HL-60 (cell line): ENCODE data around the gene GNAI1.

Experiments used
- DNase-seq, 2 experiments: peaks; one replicate each; pipeline ENCODE4 v3.0.0-alpha.2; 2010 to 2020; ENCODE audit warnings: low read depth in 1 of 2, low spot score in 1 of 2
- H3K27ac ChIP-seq: fragments of 250-450 bp; sonication (Bioruptor Pico); replicated peaks from 2 replicates; pipeline ENCODE4 v1.5.1; 2020; ENCODE audit warnings: mild to moderate bottlenecking, moderate library complexity
- H3K27me3 ChIP-seq: fragments of 250-450 bp; sonication (Bioruptor Pico); 2 replicates; pipeline ENCODE4 v1.5.1; 2021; ENCODE audit warnings: mild to moderate bottlenecking, moderate library complexity; ENCODE audit not compliant: insufficient read depth, poor library complexity, severe bottlenecking
- H3K4me3 ChIP-seq: replicated peaks from 2 replicates; pipeline ENCODE4 v1.5.1; 2011; ENCODE audit warnings: mild to moderate bottlenecking, control low read depth, low read length; ENCODE audit not compliant: insufficient read depth
- CTCF ChIP-seq: IDR thresholded peaks from one replicate; pipeline ENCODE4 v1.5.1; 2011; ENCODE audit warnings: low read length, control low read depth, inconsistent platforms; ENCODE audit not compliant: insufficient read depth
- GABPA ChIP-seq: IDR thresholded peaks from 2 replicates; pipeline ENCODE4 v1.6.1; 2012; ENCODE audit warnings: low read depth
- POLR2AphosphoS5 ChIP-seq: IDR thresholded peaks from 2 replicates; pipeline ENCODE4 v1.6.1; 2012; ENCODE audit warnings: low read depth
- SPI1 ChIP-seq: IDR thresholded peaks from 2 replicates; pipeline ENCODE4 v1.6.1; 2012; ENCODE audit warnings: low read depth, mild to moderate bottlenecking, borderline replicate concordance
- TF ChIP-seq, protein P1 (sequence below): IDR thresholded peaks from 2 replicates; pipeline ENCODE4 v1.6.1; 2012; ENCODE audit warnings: low read depth; ENCODE audit not compliant: insufficient replicate concordance

GNAI1 gene

GRCh38 chr7:80247144-80247543 lies 112.5 kb downstream of the GNAI1 start:
- DNase-seq, result no peak
- no peak for TF ChIP-seq POLR2AphosphoS5
- no peak for TF ChIP-seq SPI1
- no peak for TF ChIP-seq CTCF
- TF ChIP-seq GABPA, result no peak
- TF ChIP-seq, protein P1, sequence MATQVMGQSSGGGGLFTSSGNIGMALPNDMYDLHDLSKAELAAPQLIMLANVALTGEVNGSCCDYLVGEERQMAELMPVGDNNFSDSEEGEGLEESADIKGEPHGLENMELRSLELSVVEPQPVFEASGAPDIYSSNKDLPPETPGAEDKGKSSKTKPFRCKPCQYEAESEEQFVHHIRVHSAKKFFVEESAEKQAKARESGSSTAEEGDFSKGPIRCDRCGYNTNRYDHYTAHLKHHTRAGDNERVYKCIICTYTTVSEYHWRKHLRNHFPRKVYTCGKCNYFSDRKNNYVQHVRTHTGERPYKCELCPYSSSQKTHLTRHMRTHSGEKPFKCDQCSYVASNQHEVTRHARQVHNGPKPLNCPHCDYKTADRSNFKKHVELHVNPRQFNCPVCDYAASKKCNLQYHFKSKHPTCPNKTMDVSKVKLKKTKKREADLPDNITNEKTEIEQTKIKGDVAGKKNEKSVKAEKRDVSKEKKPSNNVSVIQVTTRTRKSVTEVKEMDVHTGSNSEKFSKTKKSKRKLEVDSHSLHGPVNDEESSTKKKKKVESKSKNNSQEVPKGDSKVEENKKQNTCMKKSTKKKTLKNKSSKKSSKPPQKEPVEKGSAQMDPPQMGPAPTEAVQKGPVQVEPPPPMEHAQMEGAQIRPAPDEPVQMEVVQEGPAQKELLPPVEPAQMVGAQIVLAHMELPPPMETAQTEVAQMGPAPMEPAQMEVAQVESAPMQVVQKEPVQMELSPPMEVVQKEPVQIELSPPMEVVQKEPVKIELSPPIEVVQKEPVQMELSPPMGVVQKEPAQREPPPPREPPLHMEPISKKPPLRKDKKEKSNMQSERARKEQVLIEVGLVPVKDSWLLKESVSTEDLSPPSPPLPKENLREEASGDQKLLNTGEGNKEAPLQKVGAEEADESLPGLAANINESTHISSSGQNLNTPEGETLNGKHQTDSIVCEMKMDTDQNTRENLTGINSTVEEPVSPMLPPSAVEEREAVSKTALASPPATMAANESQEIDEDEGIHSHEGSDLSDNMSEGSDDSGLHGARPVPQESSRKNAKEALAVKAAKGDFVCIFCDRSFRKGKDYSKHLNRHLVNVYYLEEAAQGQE, result no peak
- no peak overlapping the region for H3K4me3 ChIP-seq
- no peaks in the 10 kb centered on the region for H3K27me3 ChIP-seq
- no peak overlapping the region for H3K27ac ChIP-seq

DNA sequence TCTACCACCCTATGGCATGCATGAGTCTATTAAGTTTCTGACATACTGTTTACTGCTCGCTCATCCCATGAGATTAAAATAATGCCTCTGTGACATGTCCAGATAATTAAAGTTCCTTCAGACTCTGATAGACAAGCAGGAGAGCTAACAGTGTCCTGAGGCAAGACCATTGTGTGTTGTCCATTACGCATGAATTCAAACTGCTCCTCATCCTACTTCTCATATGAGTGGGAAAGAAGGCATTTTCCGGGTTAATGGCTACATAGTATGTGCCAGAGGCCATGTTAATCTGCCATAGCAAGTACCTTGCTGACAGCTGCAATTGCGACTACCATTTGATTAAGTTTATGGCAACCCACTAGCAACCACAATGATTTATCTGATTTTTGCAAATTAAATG lies 113.3 kb downstream of the GNAI1 start:
- DNase-seq, result no peak
- Histone ChIP-seq H3K27ac (no peak overlapping the region), H3K4me3 (no peak overlapping the region), H3K27me3 (no peaks in the 10 kb centered on the region)
- TF ChIP-seq, protein P1, result no peak
- TF ChIP-seq SPI1, result no peak
- no peak for TF ChIP-seq GABPA
- no peak for TF ChIP-seq CTCF
- TF ChIP-seq POLR2AphosphoS5, result no peak

DNA sequence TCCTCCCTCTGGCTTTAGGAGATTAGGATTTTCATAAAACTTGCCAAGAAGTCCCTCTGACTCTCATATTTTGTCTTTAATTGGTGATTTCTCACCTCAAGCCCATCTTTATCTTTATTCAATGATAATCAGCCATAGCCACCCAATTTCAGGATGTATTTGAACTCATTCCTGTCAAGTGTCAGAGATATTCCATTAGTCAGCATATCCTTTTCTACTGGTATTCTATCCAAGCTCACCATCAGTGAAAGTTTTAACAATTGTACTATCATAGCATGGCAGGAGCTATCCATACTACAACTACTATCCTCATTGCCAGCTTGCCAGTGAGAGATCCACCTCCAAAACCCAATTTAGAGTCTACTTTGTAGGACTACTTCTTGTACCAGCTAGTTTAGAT lies 114.6 kb downstream of the GNAI1 start:
- Histone ChIP-seq H3K27ac (no peak overlapping the region), H3K4me3 (no peak overlapping the region), H3K27me3 (no peaks in the 10 kb centered on the region)
- DNase-seq, result no peak
- TF ChIP-seq, protein P1, result no peak
- TF ChIP-seq POLR2AphosphoS5, result no peak
- no peak for TF ChIP-seq GABPA
- no peak for TF ChIP-seq SPI1
- no peak for TF ChIP-seq CTCF
